GM23248 (cell line): Measurements from ENCODE around the gene FYB2.

Source experiments
- EZH2 ChIP-seq: fragments of 200-600 bp; sonication (generic); IDR thresholded peaks from 2 replicates; pipeline ENCODE4 v1.6.1; 2018; ENCODE audit warnings: antibody characterized with exemption, mild to moderate bottlenecking; ENCODE audit not compliant: insufficient read depth, poor library complexity, severe bottlenecking
- EZH2phosphoT487 ChIP-seq: fragments of 200-600 bp; sonication (generic); IDR thresholded peaks from 2 replicates; pipeline ENCODE4 v1.6.1; 2018; ENCODE audit warnings: antibody characterized with exemption, moderate library complexity, mild to moderate bottlenecking, low read depth; ENCODE audit not compliant: insufficient read depth

DNA sequence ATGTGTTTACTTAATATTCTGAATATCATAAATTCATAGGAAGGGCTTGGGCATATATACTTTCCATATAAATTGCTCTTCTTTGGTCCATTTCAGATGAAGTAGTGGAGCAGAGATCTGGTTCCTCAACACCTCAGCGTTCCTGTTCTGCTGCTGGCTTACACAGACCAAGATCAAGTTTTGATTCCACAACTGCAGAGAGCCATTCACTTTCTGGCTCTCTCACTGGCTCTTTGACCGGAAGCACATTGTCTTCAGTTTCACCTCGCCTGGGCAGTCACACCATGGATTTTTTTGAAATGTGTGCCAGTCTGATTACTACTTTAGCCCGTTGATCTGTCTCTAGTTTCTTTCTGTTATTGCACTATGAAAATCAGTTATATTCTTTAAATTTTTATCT lies 111.8 kb downstream of the FYB2 start:
- TF ChIP-seq EZH2: no peak
- TF ChIP-seq EZH2phosphoT487: no peak
